H1 (cell line): Measurements from ENCODE around the gene CROCC. TPM values are rescaled to one million over a fixed set of nuclear protein-coding genes. Genes with fewer than 3 reads are reported as not detected.

Experiments used
- BACH1 ChIP-seq: IDR thresholded peaks from 2 replicates; pipeline ENCODE4 v1.6.1; 2012; ENCODE audit warnings: low read length, improper control_type of control experiment
- BCL11A ChIP-seq, 2 experiments: IDR thresholded peaks; one replicate each; pipeline ENCODE4 v1.6.1; 2011; ENCODE audit warnings: low read depth in 2 of 2, low read length in 2 of 2, mild to moderate bottlenecking in 2 of 2
- CHD1 ChIP-seq: IDR thresholded peaks from 2 replicates; pipeline ENCODE4 v1.6.1; 2012; ENCODE audit warnings: low read depth, low read length, improper control_type of control experiment
- CTCF ChIP-seq, 3 experiments: IDR thresholded peaks; 1 replicate in 2 of 3; 2 replicates in 1 of 3; pipeline versions ENCODE4 v1.5.1 to v1.6.1; 2011; ENCODE audit warnings: low read length in 3 of 3, mild to moderate bottlenecking in 3 of 3, inconsistent platforms in 2 of 3, low read depth in 1 of 3, moderate library complexity in 1 of 3; ENCODE audit not compliant: insufficient read depth in 1 of 3; ENCODE audit errors: control extremely low read depth in 1 of 3
- JUND ChIP-seq: IDR thresholded peaks from 2 replicates; pipeline ENCODE4 v1.6.1; 2011; ENCODE audit warnings: mild to moderate bottlenecking, improper control_type of control experiment, low read length
- PHF8 ChIP-seq: fragments of 200-600 bp; sonication (generic); conservative IDR thresholded peaks from 2 replicates; pipeline ENCODE4 v1.7.1; 2012; ENCODE audit warnings: low read depth, mild to moderate bottlenecking, inconsistent platforms, low read length, moderate library complexity
- RBBP5 ChIP-seq: IDR thresholded peaks from 2 replicates; pipeline ENCODE4 v1.7.1; 2012; ENCODE audit warnings: low read depth, mild to moderate bottlenecking, inconsistent platforms, low read length, moderate library complexity, borderline replicate concordance
- SRF ChIP-seq: IDR thresholded peaks from 2 replicates; pipeline ENCODE4 v1.6.1; 2011; ENCODE audit warnings: mild to moderate bottlenecking, low read depth, low read length, moderate library complexity
- polyA plus RNA-seq, 7 experiments: library from polyadenylated mRNA; depleted of rRNA in 3 of 7; stranded (reverse) in 5 of 7; unstranded in 2 of 7; fragments of >200 nt in 5 of 7; fragments of 200-250 nt in 2 of 7; gene quantifications; 1 replicate in 5 of 7; 2 replicates in 1 of 7; 4 replicates in 1 of 7; pipeline versions ENCODE4 v1.2.1 to v1.2.3, GENCODE V29; 2011 to 2013; ENCODE audit warnings: missing spikeins in 2 of 7, mixed read lengths in 2 of 7
- total RNA-seq: library from RNA; stranded (reverse); fragmentation: NEBNext Ultra II Directional; extraction: Animal tissue kit (Norgen Biotek cat#: 25700); gene quantifications from 2 replicates; pipeline ENCODE4 v1.2.1, GENCODE V29; 2021

The CROCC gene
- total and polyA plus RNA-seq, 2 of the 8 experiments (the other 6 are each of a cell fraction or from before 2014, with no cell fraction given): 12.1 to 39.5 TPM

GRCh38 chr1:16924216-16924918 is 2.6 kb downstream of the CROCC start (continued):
- TF ChIP-seq CTCF (IDR thresholded peaks at IDR 0.05; ENCODE audit: control extremely low read depth in 1 of 3, insufficient read depth in 1 of 3, low read depth in 1 of 3, low read length in 3 of 3): no peak
- TF ChIP-seq BCL11A (IDR thresholded peaks at IDR 0.05; ENCODE audit: low read depth in 2 of 2, low read length in 2 of 2): no peak
- TF ChIP-seq CHD1: no peak
- no peak for TF ChIP-seq PHF8
- no peak for TF ChIP-seq BACH1
- no peak for TF ChIP-seq RBBP5
- TF ChIP-seq SRF: no peak
- no peak for TF ChIP-seq JUND
